Neuron (in vitro differentiated cells): Measurements from ENCODE around the gene EFNA2.

Experiments used
- H2AFZ ChIP-seq: one replicate; pipeline ENCODE4 v1.6.1; 2013; ENCODE audit warnings: low read depth, mild to moderate bottlenecking, inconsistent platforms, low read length, moderate library complexity
- H3K27me3 ChIP-seq: one replicate; pipeline ENCODE4 v1.6.1; 2013; ENCODE audit warnings: low read length; ENCODE audit not compliant: insufficient read depth
- H3K36me3 ChIP-seq: one replicate; pipeline ENCODE4 v1.6.1; 2013; ENCODE audit warnings: low read length; ENCODE audit not compliant: insufficient read depth
- H3K4me1 ChIP-seq: one replicate; pipeline ENCODE4 v1.6.1; 2013; ENCODE audit warnings: low read length; ENCODE audit not compliant: insufficient read depth
- H3K4me3 ChIP-seq: 2 replicates; pipeline ENCODE4 v1.5.1; 2013; ENCODE audit warnings: mild to moderate bottlenecking, low read length, moderate library complexity
- H3K9me3 ChIP-seq: one replicate; pipeline ENCODE4 v1.6.1; 2013; ENCODE audit warnings: low read length

EFNA2 gene

DNA sequence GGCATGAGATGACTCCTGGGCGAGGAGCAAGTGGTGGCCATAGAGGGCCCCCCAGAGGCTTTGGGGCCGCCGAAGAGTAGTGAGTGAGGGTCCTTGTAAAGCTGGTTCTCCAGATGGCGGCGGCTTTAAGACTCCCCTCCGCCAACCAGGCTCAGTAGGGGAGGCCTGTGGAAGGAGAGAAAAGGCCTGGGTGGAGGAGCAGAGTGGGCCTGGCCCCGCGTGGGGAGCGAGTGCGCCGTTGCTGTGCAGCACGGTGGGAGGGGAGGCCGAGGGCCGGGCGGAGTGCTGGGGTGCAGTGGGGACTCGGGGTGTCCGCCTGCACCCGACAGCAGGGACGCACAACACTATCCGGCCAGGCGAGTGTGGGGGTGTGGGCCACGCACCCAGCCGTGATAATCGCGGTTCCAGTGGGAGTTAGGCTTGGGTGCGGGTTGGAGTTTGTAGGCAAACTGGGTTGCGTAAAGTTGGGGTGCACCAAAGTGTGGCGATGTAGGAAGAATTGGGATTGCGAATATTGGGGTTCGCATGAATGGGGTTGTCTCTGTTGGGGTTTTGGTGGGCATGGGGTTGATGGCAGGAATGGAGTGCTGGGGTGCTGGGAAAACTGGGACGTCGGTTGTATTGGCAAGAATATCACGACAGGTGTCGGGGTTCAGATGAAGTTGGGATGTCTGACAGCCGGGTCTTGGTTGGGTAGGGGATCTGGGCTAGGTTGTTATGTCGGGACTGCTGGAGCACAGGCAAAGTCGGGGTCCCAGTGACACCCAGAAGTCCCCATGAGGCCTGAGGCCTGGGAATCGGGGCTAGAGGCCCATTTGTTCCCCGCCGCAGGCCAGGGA lies 17.2 kb upstream of the EFNA2 start:
- Histone ChIP-seq H3K9me3 (no peaks in the 10 kb centered on the region), H3K4me1 (peaks cover 74% of the 10 kb centered on the region), H3K27me3 (no peaks in the 10 kb centered on the region), H2AFZ (no peak overlapping the region), H3K4me3 (peak overlapping the region; percentile 14), H3K36me3 (peaks cover 33% of the 10 kb centered on the region)

GRCh38 chr19:1269065-1269477 lies 16.6 kb upstream of the EFNA2 start, which contains the start of gene CIRBP:
CIRBP (plus strand) TSS chr19:1269332; CDS start chr19:1270934, 1,602 bp downstream.
- no peak within 1 kb of the TSS for H2AFZ ChIP-seq
- peaks cover 40% of the 10 kb centered on the region for H3K36me3 ChIP-seq
- peaks cover 78% of the 10 kb centered on the region for H3K4me1 ChIP-seq
- H3K9me3 ChIP-seq, result no peaks in the 10 kb centered on the region
- no peaks in the 10 kb centered on the region for H3K27me3 ChIP-seq
- peak within 1 kb of the TSS; percentile 74 for H3K4me3 ChIP-seq

- peaks cover 75% of the 10 kb centered on the region for H3K4me1 ChIP-seq
- no peak overlapping the region for H2AFZ ChIP-seq
- peaks cover 45% of the 10 kb centered on the region for H3K36me3 ChIP-seq
- H3K4me3 ChIP-seq, result peak overlapping the region; percentile 74
- no peaks in the 10 kb centered on the region for H3K27me3 ChIP-seq
- H3K9me3 ChIP-seq, result no peaks in the 10 kb centered on the region
These were observed 16.0 kb upstream of the EFNA2 start for GRCh38 chr19:1269478-1270212.

GRCh38 chr19:1270213-1270853 lies 15.3 kb upstream of the EFNA2 start:
- H2AFZ ChIP-seq, result no peak overlapping the region
- H3K4me1 ChIP-seq, result peaks cover 73% of the 10 kb centered on the region
- peaks cover 49% of the 10 kb centered on the region for H3K36me3 ChIP-seq

DNA sequence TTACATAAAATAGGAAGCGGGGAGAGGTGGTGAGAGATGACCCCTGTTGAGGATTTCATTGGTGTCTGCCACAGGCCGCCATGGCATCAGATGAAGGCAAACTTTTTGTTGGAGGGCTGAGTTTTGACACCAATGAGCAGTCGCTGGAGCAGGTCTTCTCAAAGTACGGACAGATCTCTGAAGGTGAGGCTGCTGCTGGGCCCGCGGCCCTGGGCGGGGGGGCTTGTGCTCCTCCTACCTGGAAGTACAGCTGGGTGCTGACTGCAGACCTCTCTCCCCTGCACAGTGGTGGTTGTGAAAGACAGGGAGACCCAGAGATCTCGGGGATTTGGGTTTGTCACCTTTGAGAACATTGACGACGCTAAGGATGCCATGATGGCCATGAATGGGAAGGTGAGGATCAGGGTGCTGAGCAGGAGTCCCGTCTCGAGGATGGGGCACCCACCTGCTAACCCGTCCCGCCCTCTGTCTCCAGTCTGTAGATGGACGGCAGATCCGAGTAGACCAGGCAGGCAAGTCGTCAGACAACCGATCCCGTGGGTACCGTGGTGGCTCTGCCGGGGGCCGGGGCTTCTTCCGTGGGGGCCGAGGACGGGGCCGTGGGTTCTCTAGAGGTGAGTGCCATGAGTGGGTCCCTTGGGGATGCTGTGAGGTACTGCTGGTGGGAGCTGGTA lies 14.7 kb upstream of the EFNA2 start:
- Histone ChIP-seq H3K4me3 (peak overlapping the region; percentile 7), H3K4me1 (peaks cover 69% of the 10 kb centered on the region), H2AFZ (no peak overlapping the region), H3K27me3 (no peaks in the 10 kb centered on the region), H3K9me3 (no peaks in the 10 kb centered on the region), H3K36me3 (peaks cover 49% of the 10 kb centered on the region)

More at GRCh38 chr19:1270213-1270853, 15.3 kb upstream of the EFNA2 start:
- Histone ChIP-seq H3K27me3 (no peaks in the 10 kb centered on the region), H3K4me3 (peak overlapping the region; percentile 74), H3K9me3 (no peaks in the 10 kb centered on the region)

- Histone ChIP-seq H3K4me3 (no peak overlapping the region), H3K9me3 (no peaks in the 10 kb centered on the region), H2AFZ (no peak overlapping the region), H3K27me3 (no peaks in the 10 kb centered on the region), H3K36me3 (peaks cover 49% of the 10 kb centered on the region), H3K4me1 (peaks cover 73% of the 10 kb centered on the region)
These were observed 13.9 kb upstream of the EFNA2 start for GRCh38 chr19:1271528-1272422.

- Histone ChIP-seq H3K27me3 (no peaks in the 10 kb centered on the region), H3K36me3 (peaks cover 52% of the 10 kb centered on the region), H3K4me3 (no peak overlapping the region), H2AFZ (no peak overlapping the region), H3K9me3 (no peaks in the 10 kb centered on the region), H3K4me1 (peaks cover 69% of the 10 kb centered on the region)
These were observed 13.0 kb upstream of the EFNA2 start for GRCh38 chr19:1272423-1273262.

DNA sequence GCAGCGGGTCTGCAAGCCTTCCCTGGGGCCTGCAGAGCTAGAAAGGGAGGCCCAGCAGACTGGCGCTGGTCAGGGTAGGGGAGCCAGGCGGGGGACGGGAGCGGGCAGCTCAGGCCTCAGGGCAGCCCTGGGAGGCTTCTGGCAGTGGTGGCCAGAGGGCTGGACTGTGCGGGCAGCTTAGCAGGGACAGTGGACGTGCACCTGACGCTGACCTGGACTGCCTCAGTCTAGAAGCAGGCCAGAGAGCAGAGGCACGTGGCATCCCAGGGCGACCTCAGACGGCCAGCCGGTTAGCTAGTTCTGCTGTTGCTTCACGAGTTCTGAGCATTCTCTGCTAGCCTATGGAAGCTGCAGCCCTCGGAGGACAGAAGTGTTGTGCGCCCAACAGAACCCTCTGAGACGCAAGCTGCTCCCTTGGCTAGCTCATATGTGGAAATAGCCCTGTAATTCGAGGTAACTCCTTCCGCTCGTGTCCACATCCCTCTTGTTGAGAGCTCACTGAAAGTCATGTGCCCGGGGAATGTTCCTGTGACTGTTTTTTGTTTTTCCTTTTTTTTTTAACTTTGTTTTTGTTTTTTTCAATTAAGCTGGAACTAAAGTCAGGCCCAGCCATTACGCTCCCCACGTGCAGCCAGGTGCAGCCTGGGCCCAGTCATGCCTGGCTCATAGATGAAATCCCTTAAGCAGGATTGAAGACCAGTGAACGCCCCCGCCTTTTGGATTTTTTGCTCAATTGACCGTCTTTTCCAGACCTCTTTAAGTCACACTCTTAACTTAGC lies 12.2 kb upstream of the EFNA2 start:
- Histone ChIP-seq H3K36me3 (peaks cover 56% of the 10 kb centered on the region), H2AFZ (no peak overlapping the region), H3K27me3 (no peaks in the 10 kb centered on the region), H3K4me3 (no peak overlapping the region), H3K4me1 (peaks cover 61% of the 10 kb centered on the region), H3K9me3 (no peaks in the 10 kb centered on the region)

- H3K9me3 ChIP-seq, result no peaks in the 10 kb centered on the region
- no peaks in the 10 kb centered on the region for H3K27me3 ChIP-seq
- H3K4me1 ChIP-seq, result peaks cover 56% of the 10 kb centered on the region
- H2AFZ ChIP-seq, result no peak overlapping the region
- peaks cover 62% of the 10 kb centered on the region for H3K36me3 ChIP-seq
- H3K4me3 ChIP-seq, result peak overlapping the region; percentile 77
These were observed 11.4 kb upstream of the EFNA2 start for GRCh38 chr19:1274081-1274851.

DNA sequence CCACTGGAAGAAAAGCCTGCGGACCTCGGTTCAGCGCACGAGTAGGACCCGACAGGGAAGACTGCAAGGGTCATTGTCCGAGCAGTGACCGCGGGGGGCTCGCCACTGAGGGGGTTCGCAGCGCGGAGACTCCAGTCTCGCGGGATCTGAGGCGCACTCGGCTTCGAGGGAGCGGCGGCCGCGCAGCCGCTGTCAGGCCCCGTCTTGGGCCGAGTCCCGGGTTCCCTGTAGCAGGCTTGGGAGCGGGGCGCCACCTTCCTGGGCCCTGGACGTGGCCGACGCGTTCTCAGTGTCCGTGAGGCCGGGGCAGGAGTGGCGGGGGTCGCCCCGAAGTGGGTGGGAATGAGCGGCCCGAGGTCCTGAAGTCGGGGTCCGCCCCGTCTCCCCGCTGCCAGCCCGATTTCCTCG lies 10.8 kb upstream of the EFNA2 start:
- peaks cover 65% of the 10 kb centered on the region for H3K36me3 ChIP-seq
- H3K9me3 ChIP-seq, result no peaks in the 10 kb centered on the region
- H3K4me3 ChIP-seq, result peak overlapping the region; percentile 77
- H3K4me1 ChIP-seq, result peaks cover 54% of the 10 kb centered on the region
- H2AFZ ChIP-seq, result no peak overlapping the region
- H3K27me3 ChIP-seq, result no peaks in the 10 kb centered on the region
